ENCODE data around the gene MTA3.

GRCh38 chr2:42762823-42763804 lies 194.7 kb downstream of the MTA3 start:
- TF ChIP-seq CTCF (IDR thresholded peaks at IDR 0.05; ENCODE audit: low read length) (no peak), EZH2 (IDR thresholded peaks at IDR 0.05; ENCODE audit: borderline replicate concordance, low read length) (no peak)

Measured in OCI-LY1 (cell line).